Adrenal gland (tissue), 12 donors: ENCODE results near the gene GPR132. TPM values are rescaled to one million over a fixed set of nuclear protein-coding genes. Genes with fewer than 3 reads are reported as not detected.
"Not testable (repeated sequence)": the region's sequence is repeated elsewhere in the genome, so short reads cannot be mapped to it uniquely, and the experiment has no call there.

Experiments used
- DNase-seq, 7 donors: peaks; one replicate each; pipeline ENCODE4 v3.0.0-alpha.2; 2019 to 2020
- H3K27ac ChIP-seq, 5 donors: fragments of 200-600 bp; sonication (generic) in 4 of 5; 1 replicate in 3 of 5; 2 replicates in 2 of 5; pipeline versions ENCODE4 v1.5.1 to v1.8.0; 2016 to 2020; ENCODE audit warnings: mild to moderate bottlenecking in 1 of 5
- H3K27me3 ChIP-seq: fragments of 200-600 bp; 2 replicates; pipeline ENCODE4 v1.8.0; 2021
- H3K36me3 ChIP-seq, 2 donors: fragments of 200-600 bp; replicated peaks in 1 of 2; 1 replicate in 1 of 2; 2 replicates in 1 of 2; pipeline versions ENCODE4 v1.5.1 to v1.8.0; 2018 to 2022
- H3K4me1 ChIP-seq, 2 donors: fragments of 200-600 bp; replicated peaks in 1 of 2; 1 replicate in 1 of 2; 2 replicates in 1 of 2; pipeline versions ENCODE4 v1.5.1 to v1.8.0; 2018 to 2021
- H3K4me3 ChIP-seq, 4 donors: fragments of 200-600 bp; sonication (generic) in 3 of 4; one replicate each; pipeline ENCODE4 v1.5.1; 2016 to 2018
- H3K9me3 ChIP-seq, 3 donors: fragments of 200-600 bp; sonication (generic) in 1 of 3; replicated peaks in 1 of 3; 1 replicate in 2 of 3; 2 replicates in 1 of 3; pipeline versions ENCODE4 v1.5.1 to v1.8.0; 2016 to 2021
- CTCF ChIP-seq, 6 experiments: fragments of 450-650 bp in 4 of 6; fragments of 200-600 bp in 2 of 6; sonication (generic) in 1 of 6; IDR thresholded peaks; 1 replicate in 5 of 6; 2 replicates in 1 of 6; pipeline versions ENCODE4 v1.5.1 to v1.8.0; 2016 to 2021; ENCODE audit warnings: antibody characterized with exemption in 6 of 6, mild to moderate bottlenecking in 2 of 6, moderate library complexity in 1 of 6
- POLR2A ChIP-seq, 2 donors: fragments of 450-650 bp; IDR thresholded peaks; one replicate each; pipeline ENCODE4 v1.6.1; 2017; ENCODE audit warnings: antibody characterized with exemption in 2 of 2, mild to moderate bottlenecking in 2 of 2, moderate library complexity in 1 of 2
- WGBS, 4 donors: extraction: QIAGEN DNeasy Blood & Tissue Kit in 2 of 4; methylation state at CpG; one replicate each; pipeline versions ENCODE4 v1.1.5 to v1.1.7; 2013 to 2017; 5-methylcytosine and 5-hydroxymethylcytosine counted together
- intact Hi-C, 2 donors: fragments of 100-400 bp; cut with DNase I; formaldehyde crosslinking; loops; one replicate each; pipeline versions ENCODE4 v1.14.1 to v1.15.0; 2022 to 2023
- polyA plus RNA-seq, 3 donors: library from polyadenylated mRNA; stranded (reverse); fragments of 200-250 nt in 2 of 3; fragments of 350-450 nt in 1 of 3; fragmentation: Illumina TruSeq in 1 of 3; extraction: RNeasy Lipid Tissue Mini Kit (QIAGEN cat#74804) in 1 of 3; gene quantifications; one replicate each; pipeline ENCODE4 v1.2.3, GENCODE V29; 2013 to 2014
- total RNA-seq, 9 donors: library from RNA; depleted of rRNA in 4 of 9; stranded (reverse); fragments of >200 nt in 4 of 9; fragments of 120-200 nt in 1 of 9; fragmentation: NEBNext Ultra II Directional in 1 of 9; extraction: Animal tissue kit (Norgen Biotek cat#: 25700) in 1 of 9; gene quantifications; one replicate each; pipeline versions ENCODE4 v1.1.0 to v1.2.4, GENCODE V29; 2013 to 2023
- donor health status: healthy with polysubstance abuse.
- donor health status: Bipolar disorder and iron deficiency.
- donor health status: DM: yes; HTN: yes; CAD: no.
- donor health status: DM: no; HTN: no; CAD: no.
- donor health status: DM: no; HTN: no; CAD: no.
- donor health status: DM: yes; HTN: yes; CAD: no.

GPR132 gene
- total and polyA plus RNA-seq, 12 donors, result 0.17 to 11.7 (median 1.6) TPM

DNA sequence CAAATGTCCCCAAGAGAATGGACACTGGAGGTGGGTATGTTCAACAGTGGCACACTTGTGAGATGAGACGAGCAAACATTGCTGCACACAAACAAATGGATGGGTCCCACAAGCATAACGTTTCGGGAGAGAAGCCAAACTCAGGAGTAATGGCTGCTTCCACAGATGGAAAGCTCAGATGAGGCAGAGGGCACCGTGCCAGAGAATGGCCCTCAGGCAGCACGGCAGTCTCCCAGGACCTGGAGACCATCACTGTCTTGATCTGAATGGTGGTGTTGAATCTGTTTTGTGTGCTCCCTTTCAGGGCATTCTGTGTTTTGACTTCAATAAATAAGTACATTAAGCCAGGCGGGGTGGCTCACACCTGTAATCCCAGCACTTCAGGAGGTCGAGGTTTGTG, 35.8 kb downstream of the GPR132 start:
- WGBS, 4 donors, result 78 to 86% (median 82%) methylated on average over 5 to 7 of the region's 7 CpGs

DNA sequence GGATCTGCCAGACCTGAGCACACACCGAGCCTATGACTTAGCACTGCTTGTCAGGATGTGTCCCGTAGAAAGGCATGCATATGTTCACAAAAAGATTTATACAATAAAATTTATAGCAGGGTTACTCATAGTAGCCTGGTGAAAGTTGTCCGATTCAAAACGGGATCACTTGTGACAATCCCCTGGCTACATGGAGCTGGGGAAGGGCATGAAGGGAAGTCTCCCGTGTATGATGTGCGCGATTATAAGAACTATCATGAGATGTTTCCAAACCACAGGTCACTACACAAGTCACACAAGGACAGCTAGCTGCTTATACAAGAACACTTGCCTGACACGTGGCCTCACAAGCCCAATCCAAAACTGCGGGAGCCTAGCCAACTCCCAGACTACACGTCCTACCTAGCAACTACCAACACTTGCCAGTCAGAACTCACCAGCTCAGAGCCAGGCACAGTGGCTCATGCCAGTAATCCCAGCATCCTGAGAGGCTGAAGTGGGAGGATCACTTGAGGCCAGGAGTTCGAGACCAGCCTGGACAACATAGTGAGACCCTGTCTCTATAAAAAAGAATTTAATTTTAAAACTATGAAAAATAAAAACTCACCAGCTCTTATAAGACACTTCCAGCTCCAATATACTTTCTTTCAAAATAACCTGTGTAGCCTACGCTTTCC, 36.8 kb downstream of the GPR132 start:
- 74 to 79% (median 77%) methylated on average over 10 to 12 of the region's 12 CpGs for WGBS, 4 donors
- DNase-seq, result peak in 5 of 7 donors; percentile 35 to 63 (median 50)
- intact Hi-C loops, result loop anchor here in 1 of 2 donors (5.0 kb wide), 1 partner anchor 46 kb away; no protein-coding TSS in a partner anchor

More for the DNA sequence above, 35.8 kb downstream of the GPR132 start:
- Histone ChIP-seq H3K27me3 (no peaks in the 10 kb centered on the region), H3K27ac (no peak overlapping the region), H3K4me3 (no peak overlapping the region), H3K36me3 (no peaks in the 10 kb centered on the region), H3K9me3 (no peaks in the 10 kb centered on the region), H3K4me1 (peaks cover 3 to 11% of the 10 kb centered on the region in 2 donors)
- no peak for TF ChIP-seq POLR2A (IDR thresholded peaks at IDR 0.05)
- TF ChIP-seq CTCF (IDR thresholded peaks at IDR 0.05), result no peak
- no peak for DNase-seq
- intact Hi-C loops, result loop anchor here in 1 of 2 donors (5.0 kb wide), 1 partner anchor 47 kb away; no protein-coding TSS in a partner anchor

GRCh38 chr14:105027718-105028117, 37.5 kb downstream of the GPR132 start:
- H3K4me1 ChIP-seq, result peaks cover 10 to 20% of the 10 kb centered on the region in 2 donors

More for the DNA sequence above, 36.8 kb downstream of the GPR132 start:
- peaks cover 10 to 20% of the 10 kb centered on the region in 2 donors for H3K4me1 ChIP-seq
- H3K27me3 ChIP-seq, result no peaks in the 10 kb centered on the region
- no peak overlapping the region for H3K27ac ChIP-seq
- H3K9me3 ChIP-seq, result no peaks in the 10 kb centered on the region
- H3K4me3 ChIP-seq, result no peak overlapping the region
- no peaks in the 10 kb centered on the region for H3K36me3 ChIP-seq
- TF ChIP-seq POLR2A (IDR thresholded peaks at IDR 0.05), result no peak
- TF ChIP-seq CTCF (IDR thresholded peaks at IDR 0.05), result no peak

GRCh38 chr14:105026802-105027563, 38.2 kb downstream of the GPR132 start:
- H3K36me3 ChIP-seq, result no peaks in the 10 kb centered on the region

More at GRCh38 chr14:105027718-105028117, 37.5 kb downstream of the GPR132 start:
- DNase-seq, H3K27ac ChIP-seq, H3K9me3 ChIP-seq, H3K27me3 ChIP-seq, H3K4me3 ChIP-seq, H3K36me3 ChIP-seq: not testable (repeated sequence)
- WGBS, 4 donors, result 67 to 82% (median 75%) methylated on average over 4 of the region's 4 CpGs
- intact Hi-C loops, result loop anchor here in 1 of 2 donors (5.0 kb wide), 1 partner anchor 45 kb away; no protein-coding TSS in a partner anchor

More at GRCh38 chr14:105026802-105027563, 38.2 kb downstream of the GPR132 start:
- no peak overlapping the region for H3K27ac ChIP-seq
- peaks cover 10 to 19% of the 10 kb centered on the region in 2 donors for H3K4me1 ChIP-seq
- intact Hi-C loops, result loop anchor here in 1 of 2 donors (5.0 kb wide), 1 partner anchor 45 kb away; no protein-coding TSS in a partner anchor
- DNase-seq, result no peak
- no peaks in the 10 kb centered on the region for H3K27me3 ChIP-seq
- WGBS, 4 donors, result 24 to 45% (median 41%) methylated on average over 1 of the region's 1 CpG
- no peaks in the 10 kb centered on the region for H3K9me3 ChIP-seq
- no peak for TF ChIP-seq POLR2A (IDR thresholded peaks at IDR 0.05)
- no peak for TF ChIP-seq CTCF (IDR thresholded peaks at IDR 0.05)
- H3K4me3 ChIP-seq, result no peak overlapping the region
